GM19025 (cell line): ENCODE measurements around the gene OR6X1.

Experiments used
- ATAC-seq: cut with Tn5 transposase; IDR thresholded peaks from one replicate; pipeline ENCODE4 v1.9.1; 2021; ENCODE audit warnings: mild to moderate bottlenecking, low read depth, moderate library complexity; ENCODE audit not compliant: unreplicated experiment

Gene OR6X1

GRCh38 chr11:123754101-123754568 is at the start of gene OR6X1:
Gene OR6X1, minus strand, starts transcription at chr11:123754518. Its CDS starts 0 bp downstream, at chr11:123754518.
- ATAC-seq: no peak

DNA sequence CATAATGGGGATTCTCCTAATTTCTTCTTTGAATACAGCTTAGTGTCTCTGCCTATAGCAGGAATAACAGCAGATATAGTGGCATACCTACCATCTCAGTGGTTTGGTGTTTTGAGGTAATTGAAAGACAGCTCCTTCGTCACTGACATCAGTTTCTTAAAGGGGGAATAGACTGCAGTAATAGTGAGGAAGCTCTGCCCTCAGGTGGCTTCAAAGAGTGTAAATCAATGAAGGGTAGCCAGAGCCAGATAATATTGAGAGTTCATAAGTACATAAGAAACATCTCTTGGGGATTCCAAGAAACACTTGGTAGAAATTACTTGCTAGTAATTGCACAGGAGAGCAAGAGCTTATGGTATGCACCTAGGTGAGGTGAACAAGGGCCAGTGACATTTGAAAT is 47.4 kb upstream of the OR6X1 start:
- no peak for ATAC-seq

- no peak for ATAC-seq
Measured at GRCh38 chr11:123800036-123800435, 45.7 kb upstream of the OR6X1 start.

GRCh38 chr11:123799438-123799837 is 45.1 kb upstream of the OR6X1 start:
- no peak for ATAC-seq

DNA sequence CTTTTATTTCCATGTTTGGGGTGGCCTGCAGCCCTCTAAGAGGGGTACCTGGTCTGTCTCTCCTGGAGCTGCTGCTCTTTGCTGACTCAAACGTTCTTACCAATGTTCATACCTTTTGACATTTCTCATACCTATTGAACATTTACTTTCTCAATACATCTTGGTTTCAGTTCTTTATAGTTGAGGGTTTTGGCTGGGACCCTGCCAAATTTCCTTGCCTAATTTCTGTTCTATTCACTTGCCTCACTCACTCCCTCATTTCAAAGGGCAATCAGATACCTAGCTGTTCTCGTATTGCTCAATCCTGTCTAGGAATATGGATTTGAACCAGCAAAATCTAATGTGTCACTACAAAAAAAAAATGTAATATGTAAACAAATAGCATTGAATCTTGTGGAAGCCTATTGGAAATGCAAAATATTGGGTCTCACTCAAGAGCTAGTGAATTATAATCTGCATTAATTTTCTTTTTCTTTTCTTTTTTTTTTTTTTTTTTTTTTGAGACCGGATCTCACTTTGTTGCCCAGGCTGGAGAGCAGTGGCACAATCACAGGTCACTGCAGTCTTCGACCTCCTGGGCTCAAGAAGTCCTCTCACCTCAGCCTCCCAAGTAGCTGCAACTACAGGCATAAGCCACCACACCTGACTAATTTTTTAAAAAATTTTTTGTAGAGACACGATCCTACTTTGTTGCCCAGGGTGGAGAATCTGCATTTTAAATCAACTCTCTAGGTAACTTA is 44.4 kb upstream of the OR6X1 start:
- no peak for ATAC-seq

- ATAC-seq: no peak
Measured at GRCh38 chr11:123798079-123798478, 43.8 kb upstream of the OR6X1 start.

DNA sequence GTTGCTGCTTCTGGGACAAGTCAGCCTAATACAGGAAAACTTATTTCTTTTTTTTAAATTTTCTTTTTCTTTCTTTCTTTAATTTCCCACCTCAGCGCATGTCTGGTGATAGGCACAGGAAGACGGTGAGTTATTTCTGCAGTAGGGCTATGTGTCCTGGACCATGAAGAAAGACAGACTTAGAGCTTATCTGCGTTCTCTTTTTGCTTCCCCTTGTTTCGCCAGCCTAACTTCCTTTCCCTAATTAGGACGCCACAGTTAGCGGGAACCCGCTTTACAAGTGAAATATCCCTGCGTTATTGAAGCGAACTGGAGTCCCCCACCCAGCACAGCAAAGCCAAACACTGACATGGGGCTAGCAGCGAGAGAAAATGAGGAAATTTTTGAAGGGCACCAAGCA is 43.2 kb upstream of the OR6X1 start:
- ATAC-seq: no peak

- no peak for ATAC-seq
Measured at GRCh38 chr11:123797114-123797513, 42.8 kb upstream of the OR6X1 start.

DNA sequence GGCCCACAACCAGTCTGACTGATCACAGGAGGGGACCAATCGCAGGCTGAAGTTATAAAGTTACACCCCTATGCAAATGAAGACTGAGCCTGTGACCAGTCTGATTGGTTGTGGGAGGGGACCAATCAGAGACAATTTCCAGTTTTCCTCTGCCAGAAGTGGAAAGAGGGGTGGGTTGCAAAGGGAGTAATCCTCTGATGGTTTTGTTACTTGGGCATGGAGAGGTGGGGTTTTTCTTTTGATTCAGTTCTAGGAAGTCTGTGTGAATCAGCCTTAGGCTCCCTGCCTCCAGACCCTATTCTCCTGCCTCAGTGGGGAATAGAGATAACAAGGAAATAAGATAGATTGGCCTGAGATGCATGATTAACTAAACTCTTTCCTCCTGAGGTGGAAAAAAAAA is 41.9 kb upstream of the OR6X1 start:
- ATAC-seq: no peak

- no peak for ATAC-seq
Measured at GRCh38 chr11:123783536-123783935, 29.2 kb upstream of the OR6X1 start.

DNA sequence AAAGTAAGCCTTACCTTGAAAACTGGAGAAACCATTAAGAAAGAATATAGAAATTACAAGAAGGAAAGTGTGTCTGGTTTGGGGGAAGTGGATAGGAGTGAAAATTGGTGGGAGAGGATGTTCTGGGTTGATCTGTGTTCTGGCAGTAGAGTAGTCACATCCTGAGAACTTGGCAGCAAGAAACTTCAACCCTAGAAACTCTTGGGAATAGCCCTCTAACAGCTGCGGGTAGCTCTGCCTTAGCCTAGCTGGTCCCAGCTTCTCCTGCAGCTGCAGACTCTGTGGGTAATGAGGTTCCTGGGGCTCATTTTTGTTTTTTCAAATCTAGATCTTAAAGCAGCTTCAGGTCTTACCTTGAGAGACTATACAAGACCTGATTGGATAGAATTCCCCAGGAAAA is 24.2 kb upstream of the OR6X1 start:
- no peak for ATAC-seq

DNA sequence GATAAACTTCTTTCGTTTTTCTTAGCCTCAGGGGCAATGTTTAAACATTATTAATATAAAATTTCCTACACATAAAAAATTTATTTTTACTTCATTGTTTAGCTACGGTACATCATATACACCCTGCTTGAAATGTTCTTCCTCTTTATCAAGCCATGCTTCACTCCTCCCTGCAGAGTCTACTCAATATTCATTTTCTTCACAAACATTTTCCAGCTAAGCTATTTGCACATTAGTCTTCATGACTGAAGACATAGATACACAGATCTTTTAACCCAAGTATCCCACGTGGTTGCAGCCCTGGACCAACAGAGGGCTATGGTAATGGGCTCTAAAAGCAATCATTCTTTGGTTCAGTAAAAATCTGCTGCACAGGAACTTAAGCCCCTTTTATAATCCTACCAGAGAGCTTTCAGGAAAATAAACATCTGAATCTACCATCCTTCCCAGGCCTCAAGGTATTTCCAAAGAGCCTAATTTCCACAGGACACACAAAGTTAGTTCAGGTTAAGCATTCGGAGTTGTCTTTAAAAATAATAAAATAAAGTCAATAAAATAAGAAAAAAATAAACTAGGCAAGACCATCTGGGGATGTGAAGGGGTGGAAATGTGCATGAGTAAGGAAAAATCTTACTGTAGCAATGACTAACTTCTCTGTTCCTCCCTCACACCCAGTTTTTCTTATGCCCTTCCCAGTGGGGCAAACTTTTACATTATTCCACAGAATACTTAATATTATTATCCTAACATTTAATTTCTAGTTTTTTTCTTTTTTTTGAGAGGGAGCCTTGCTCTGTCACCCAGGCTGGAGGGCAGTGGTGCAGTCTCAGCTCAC is 21.6 kb upstream of the OR6X1 start:
- ATAC-seq: no peak

- no peak for ATAC-seq
Measured at GRCh38 chr11:123775289-123775688, 21.0 kb upstream of the OR6X1 start.

DNA sequence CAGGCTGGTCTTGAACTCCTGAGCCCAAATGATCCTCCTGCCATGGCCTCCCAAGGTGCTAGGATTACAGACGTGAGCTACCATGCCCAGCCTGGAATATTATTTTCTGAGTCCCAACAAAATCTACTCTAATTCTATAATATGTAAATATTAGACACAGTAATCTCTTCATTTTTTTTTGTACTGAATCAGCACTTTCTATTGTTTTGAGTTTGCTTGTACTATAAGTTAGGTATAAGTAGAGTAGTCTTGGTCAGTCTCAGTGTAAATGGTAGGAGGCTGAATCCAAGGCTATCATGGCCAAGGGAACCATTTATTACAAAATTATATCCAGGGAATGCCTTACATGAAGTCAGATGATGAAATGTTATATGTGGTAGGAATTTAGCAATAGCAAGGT is 19.6 kb upstream of the OR6X1 start:
- no peak for ATAC-seq

DNA sequence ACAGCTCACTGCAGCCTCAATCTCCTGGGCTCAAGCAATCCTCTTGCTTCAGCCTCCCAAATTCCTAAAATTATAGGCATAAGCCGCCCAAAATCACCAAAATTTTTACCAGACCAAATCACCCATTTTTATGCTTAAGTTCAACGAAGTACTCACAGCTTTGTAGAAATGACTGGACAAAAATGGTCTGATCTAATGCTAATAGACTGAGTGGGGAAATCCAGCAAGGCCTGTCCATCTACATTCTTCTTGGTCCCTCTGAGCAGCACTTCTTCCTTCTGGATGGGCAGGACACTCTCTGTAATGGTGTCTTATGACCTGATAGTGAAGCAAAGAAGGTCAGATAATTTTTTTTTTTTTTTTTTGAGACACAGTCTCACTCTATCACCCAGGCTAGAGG is 18.7 kb upstream of the OR6X1 start:
- no peak for ATAC-seq

DNA sequence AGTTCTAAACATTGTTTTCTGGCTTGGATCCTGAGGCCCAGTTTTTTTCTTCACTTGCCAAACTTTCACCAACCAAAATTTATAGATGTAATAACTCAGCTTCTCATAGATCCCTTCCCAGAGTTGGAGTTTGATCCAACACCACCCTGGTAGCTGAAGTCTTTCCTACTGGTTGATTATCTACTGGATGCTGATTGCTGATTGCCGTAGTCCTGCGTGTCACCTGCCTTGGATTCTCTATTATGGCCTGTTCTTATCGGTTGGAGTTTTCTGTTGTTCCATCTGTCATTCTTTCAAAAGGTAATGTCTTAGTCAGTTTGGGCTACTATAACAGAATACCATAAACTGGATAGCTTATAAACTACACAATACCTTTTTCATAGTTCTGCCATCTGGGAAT is 17.3 kb upstream of the OR6X1 start:
- no peak for ATAC-seq

GRCh38 chr11:123770712-123771111 is 16.4 kb upstream of the OR6X1 start:
- no peak for ATAC-seq

DNA sequence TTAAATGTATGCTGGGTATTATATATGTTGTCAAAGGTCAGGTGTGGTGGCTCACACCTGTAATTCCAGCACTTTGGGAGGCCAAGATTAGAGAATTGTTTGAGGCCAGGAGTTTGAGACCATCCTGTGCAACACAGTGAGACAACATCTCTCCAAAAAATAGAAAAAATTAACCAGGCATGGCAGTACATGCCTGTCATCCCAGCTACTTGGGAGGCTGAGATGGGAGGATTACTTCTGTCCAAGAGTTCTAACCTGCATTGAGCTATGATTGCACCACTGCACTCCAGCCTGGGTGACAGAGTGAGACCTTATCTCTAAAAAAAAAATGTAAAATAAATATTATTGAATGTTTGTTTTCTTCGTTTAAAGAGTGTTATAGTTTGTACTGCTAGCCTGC is 11.3 kb upstream of the OR6X1 start:
- ATAC-seq: no peak

DNA sequence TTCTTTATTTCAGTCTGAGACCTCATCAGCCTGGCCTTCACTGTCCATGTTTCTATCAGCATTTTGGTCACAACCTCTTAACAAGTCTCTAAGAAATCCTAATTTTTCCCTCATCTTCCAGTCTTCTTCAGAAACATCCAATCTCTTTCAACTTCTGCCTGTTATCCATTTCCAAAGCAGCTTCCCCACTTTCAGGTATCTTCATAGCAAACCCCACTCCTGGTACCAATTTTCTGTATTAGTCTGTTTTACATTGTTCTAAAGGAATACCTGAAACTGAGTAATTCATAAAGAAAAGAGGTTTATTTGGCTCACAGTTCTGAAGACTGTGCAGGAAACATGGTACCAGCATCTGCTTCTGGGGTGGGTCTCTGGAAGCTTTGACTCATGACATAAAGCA is 8.1 kb upstream of the OR6X1 start:
- ATAC-seq: no peak

GRCh38 chr11:123760894-123761293 is 6.6 kb upstream of the OR6X1 start:
- ATAC-seq: no peak

DNA sequence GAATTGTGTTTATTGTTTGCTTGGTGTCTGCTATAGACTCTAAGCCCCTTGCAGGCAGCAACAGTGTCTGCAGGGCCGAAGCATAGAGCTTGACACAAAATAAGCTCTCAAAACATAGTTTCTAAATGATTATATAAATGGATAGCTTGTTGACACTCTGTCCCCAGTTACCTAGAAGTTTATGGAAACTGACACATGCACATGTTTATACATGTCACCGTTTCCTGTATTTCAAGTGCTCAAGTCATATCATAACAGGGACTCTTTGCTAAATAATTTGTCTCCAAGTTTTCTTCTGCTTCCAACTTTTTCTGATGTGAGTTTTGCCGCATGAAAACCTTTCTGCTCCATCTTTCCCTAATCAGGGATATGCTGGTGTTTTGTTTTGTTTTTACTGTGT is 3.7 kb upstream of the OR6X1 start:
- ATAC-seq: no peak

GRCh38 chr11:123755813-123756212 is 1.5 kb upstream of the OR6X1 start:
- ATAC-seq: no peak
